GM23338 (cell line): ENCODE measurements around the gene CELF4.

Experiments used
- CTCF ChIP-seq, 2 experiments: fragments of 200-600 bp in 1 of 2; sonication (generic) in 1 of 2; conservative IDR thresholded peaks; 2 replicates each; pipeline versions ENCODE4 v1.5.1 to v1.6.1; 2016 to 2017; ENCODE audit warnings: antibody characterized with exemption in 2 of 2, low read depth in 2 of 2, mild to moderate bottlenecking in 2 of 2, moderate library complexity in 1 of 2
- EZH2phosphoT487 ChIP-seq: fragments of 200-600 bp; sonication (generic); IDR thresholded peaks from one replicate; pipeline ENCODE4 v1.8.1; 2018; ENCODE audit warnings: antibody characterized with exemption; ENCODE audit not compliant: unreplicated experiment

GRCh38 chr18:37252854-37253393, 312.7 kb downstream of the CELF4 start:
- TF ChIP-seq CTCF (conservative IDR thresholded peaks at IDR 0.05; ENCODE audit: low read depth in 2 of 2) = no peak
- no peak for TF ChIP-seq EZH2phosphoT487
